Esophagus squamous epithelium (tissue), 5 donors: ENCODE data around the gene KCNMB2. TPM values are rescaled to one million over a fixed set of nuclear protein-coding genes. Genes with fewer than 3 reads are reported as not detected.

Experiments used
- DNase-seq: peaks from one replicate; lab custom pipeline; 2025; lab: John Stamatoyannopoulos, UW
- H3K27ac ChIP-seq, 4 donors: fragments of 200-600 bp; sonication (generic); one replicate each; pipeline ENCODE4 v1.5.1; 2016 to 2019; ENCODE audit warnings: mild to moderate bottlenecking in 1 of 4
- H3K27me3 ChIP-seq, 4 donors: fragments of 200-600 bp; sonication (generic); 1 replicate in 3 of 4; 2 replicates in 1 of 4; pipeline versions ENCODE4 v1.5.1 to v1.6.0; 2017 to 2021; ENCODE audit warnings: antibody characterized with exemption in 1 of 4
- H3K36me3 ChIP-seq, 3 donors: fragments of 200-600 bp; sonication (generic); one replicate each; pipeline ENCODE4 v1.5.1; 2016 to 2019
- H3K4me1 ChIP-seq, 3 donors: fragments of 200-600 bp; sonication (generic); one replicate each; pipeline ENCODE4 v1.5.1; 2017 to 2019
- H3K4me3 ChIP-seq, 4 donors: fragments of 200-600 bp; sonication (generic); 1 replicate in 3 of 4; 2 replicates in 1 of 4; pipeline ENCODE4 v1.5.1; 2016 to 2019; ENCODE audit warnings: mild to moderate bottlenecking in 2 of 4, moderate library complexity in 1 of 4
- H3K9me3 ChIP-seq, 3 donors: fragments of 200-600 bp; sonication (generic); one replicate each; pipeline ENCODE4 v1.5.1; 2016 to 2019
- CTCF ChIP-seq, 6 experiments: fragments of 450-650 bp in 4 of 6; fragments of 200-600 bp in 2 of 6; sonication (generic) in 2 of 6; IDR thresholded peaks; one replicate each; pipeline ENCODE4 v1.5.1; 2016 to 2019; ENCODE audit warnings: antibody characterized with exemption in 6 of 6, mild to moderate bottlenecking in 4 of 6, moderate library complexity in 4 of 6
- POLR2A ChIP-seq, 4 donors: fragments of 450-650 bp; IDR thresholded peaks; one replicate each; pipeline ENCODE4 v1.6.1; 2017; ENCODE audit warnings: antibody characterized with exemption in 4 of 4, mild to moderate bottlenecking in 4 of 4, moderate library complexity in 3 of 4
- WGBS, 2 donors: methylation state at CpG; one replicate each; pipeline ENCODE4 v1.1.5; 2018; 5-methylcytosine and 5-hydroxymethylcytosine counted together
- intact Hi-C: fragments of 100-400 bp; cut with DNase I; formaldehyde crosslinking; loops from one replicate; pipeline ENCODE4 v1.15.0; 2022
- total RNA-seq, 4 donors: library from RNA; depleted of rRNA; stranded (reverse); fragments of >200 nt; gene quantifications; one replicate each; pipeline ENCODE4 v1.1.0, GENCODE V29; 2016
- donor health status: DM: yes; HTN: yes; CAD: no.

KCNMB2 gene
- total RNA-seq, 4 donors from 2014 or later = 0.19 TPM; not detected in 3

DNA sequence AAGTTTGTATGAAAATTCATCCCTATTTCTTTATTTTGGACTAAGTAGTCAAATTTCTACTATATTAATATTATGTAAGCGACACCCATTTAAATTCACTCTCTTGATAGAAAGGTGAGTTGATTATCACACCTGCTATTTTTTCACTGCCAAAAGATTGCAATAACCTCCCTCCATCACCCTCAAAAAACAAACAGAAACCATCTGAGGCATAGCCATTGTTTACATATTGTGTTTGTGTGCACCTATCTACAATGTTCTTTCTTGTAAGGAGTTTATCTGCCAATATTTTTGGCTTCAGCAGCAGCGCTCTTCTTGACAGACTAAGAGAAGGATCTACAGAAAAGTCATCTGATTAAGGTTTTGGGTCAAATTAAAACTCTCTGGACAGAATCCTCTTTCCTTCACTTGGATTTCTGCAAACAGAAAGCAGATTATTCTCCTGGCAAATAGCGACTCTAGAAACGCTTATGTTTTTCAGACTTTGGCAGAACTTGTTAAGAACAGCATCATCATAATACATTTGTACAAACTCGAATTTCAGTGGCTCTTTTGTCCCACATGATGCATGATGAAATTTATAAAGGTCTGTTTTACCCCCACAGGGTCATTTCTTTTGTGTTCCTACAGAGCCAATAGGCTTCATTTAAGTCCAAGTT, 48.6 kb downstream of the KCNMB2 start:
- WGBS, 2 donors = 36 to 44% methylated on average over 5 of the region's 5 CpGs
- H3K27ac ChIP-seq = no peak overlapping the region
- intact Hi-C loops = no loop called here

DNA sequence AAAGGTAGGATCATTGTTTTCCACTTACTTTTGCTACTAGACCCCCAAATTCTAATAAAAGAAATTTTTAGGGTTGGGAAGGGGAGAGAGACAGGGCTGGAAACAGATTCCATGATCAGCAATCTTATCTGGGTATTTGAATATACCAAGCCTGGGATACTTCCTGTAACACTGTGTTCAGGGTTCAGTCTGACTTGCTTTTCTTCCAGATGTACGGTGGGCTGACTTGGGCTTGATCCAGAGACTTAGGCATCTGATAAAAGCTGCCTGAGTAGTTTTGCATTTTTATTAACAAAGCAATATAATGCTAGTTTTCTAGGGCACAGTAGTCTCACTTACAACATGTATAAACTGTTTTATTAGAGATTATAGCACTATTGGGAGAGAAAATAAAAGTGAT, 49.2 kb downstream of the KCNMB2 start:
- H3K4me1 ChIP-seq = peaks cover 0 to 8% (median 0%) of the 10 kb centered on the region in 3 donors
- no peaks in the 10 kb centered on the region for H3K9me3 ChIP-seq
- H3K27ac ChIP-seq = no peak overlapping the region
- intact Hi-C loops = no loop called here
- no peaks in the 10 kb centered on the region for H3K36me3 ChIP-seq
- H3K4me3 ChIP-seq = no peak overlapping the region
- no peak for DNase-seq
- 6 to 33% methylated on average over 1 of the region's 1 CpG for WGBS, 2 donors
- no peaks in the 10 kb centered on the region for H3K27me3 ChIP-seq
- no peak for TF ChIP-seq CTCF (IDR thresholded peaks at IDR 0.05)
- no peak for TF ChIP-seq POLR2A (IDR thresholded peaks at IDR 0.05)

More for the DNA sequence above, 48.6 kb downstream of the KCNMB2 start:
- no peak for DNase-seq
- no peaks in the 10 kb centered on the region for H3K9me3 ChIP-seq
- no peak for TF ChIP-seq POLR2A (IDR thresholded peaks at IDR 0.05)
- no peak for TF ChIP-seq CTCF (IDR thresholded peaks at IDR 0.05)
- H3K36me3 ChIP-seq = no peaks in the 10 kb centered on the region
- H3K4me3 ChIP-seq = no peak overlapping the region
- H3K4me1 ChIP-seq = peaks cover 0 to 8% (median 0%) of the 10 kb centered on the region in 3 donors
- no peaks in the 10 kb centered on the region for H3K27me3 ChIP-seq

GRCh38 chr3:178586076-178586475, 49.8 kb downstream of the KCNMB2 start:
- intact Hi-C loops = no loop called here
- WGBS, 2 donors = 49 to 72% methylated on average over 2 of the region's 2 CpGs
- DNase-seq = no peak
- no peak overlapping the region for H3K4me3 ChIP-seq
- H3K27me3 ChIP-seq = no peaks in the 10 kb centered on the region
- no peaks in the 10 kb centered on the region for H3K9me3 ChIP-seq
- TF ChIP-seq POLR2A (IDR thresholded peaks at IDR 0.05) = no peak
- TF ChIP-seq CTCF (IDR thresholded peaks at IDR 0.05) = no peak
- H3K36me3 ChIP-seq = no peaks in the 10 kb centered on the region
- peaks cover 0 to 8% (median 0%) of the 10 kb centered on the region in 3 donors for H3K4me1 ChIP-seq
- no peak overlapping the region for H3K27ac ChIP-seq

GRCh38 chr3:178588628-178589027, 52.4 kb downstream of the KCNMB2 start:
- Histone ChIP-seq H3K36me3 (no peaks in the 10 kb centered on the region), H3K4me3 (no peak overlapping the region), H3K4me1 (peaks cover 0 to 8% (median 0%) of the 10 kb centered on the region in 3 donors), H3K9me3 (no peaks in the 10 kb centered on the region), H3K27me3 (no peaks in the 10 kb centered on the region), H3K27ac (no peak overlapping the region)
- WGBS, 2 donors = 82 to 97% methylated on average over 4 of the region's 4 CpGs
- no peak for DNase-seq
- no peak for TF ChIP-seq POLR2A (IDR thresholded peaks at IDR 0.05)
- TF ChIP-seq CTCF (IDR thresholded peaks at IDR 0.05) = no peak
- intact Hi-C loops = no loop called here

- DNase-seq = no peak
- Histone ChIP-seq H3K27ac (no peak overlapping the region), H3K36me3 (no peaks in the 10 kb centered on the region), H3K9me3 (no peaks in the 10 kb centered on the region), H3K4me1 (no peaks in the 10 kb centered on the region), H3K4me3 (no peak overlapping the region), H3K27me3 (no peaks in the 10 kb centered on the region)
- WGBS, 2 donors = 83 to 89% methylated on average over 1 of the region's 1 CpG
- intact Hi-C loops = no loop called here
- TF ChIP-seq CTCF (IDR thresholded peaks at IDR 0.05) (no peak), POLR2A (IDR thresholded peaks at IDR 0.05) (no peak)
Observed at GRCh38 chr3:178593786-178594185, 57.5 kb downstream of the KCNMB2 start.
